Measurements from ENCODE around the gene PPP4R3A.
"Not testable (repeated sequence)": the region's sequence is repeated elsewhere in the genome, so short reads cannot be mapped to it uniquely, and the experiment has no call there.

PPP4R3A gene

GRCh38 chr14:91508105-91508504 lies 2.0 kb downstream of the PPP4R3A start:
- intact Hi-C loops (cut with DNase I) = loop anchor here (10.0 kb wide), 1 partner anchor 407 kb away; no protein-coding TSS in a partner anchor
- DNase-seq = no peak

DNA sequence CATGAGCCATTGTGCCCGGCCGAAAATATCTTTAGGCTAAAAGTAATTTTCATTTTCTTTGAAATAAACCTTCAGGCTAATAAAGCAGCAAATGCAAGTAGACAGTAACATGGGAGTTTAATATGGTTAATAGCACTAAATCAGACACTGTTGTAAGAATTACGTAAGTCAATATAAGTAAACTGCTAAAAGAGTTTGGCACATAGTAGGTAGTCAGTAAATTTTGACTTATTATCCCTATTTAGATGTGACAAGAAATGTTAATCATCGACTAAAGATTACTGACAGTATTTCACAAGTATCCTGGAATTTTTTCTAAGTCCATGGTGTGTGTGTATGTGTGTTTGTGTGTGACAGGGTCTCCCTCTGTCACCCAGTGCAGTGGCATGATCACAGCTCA lies 3.9 kb downstream of the PPP4R3A start:
- DNase-seq = no peak
- intact Hi-C loops (cut with DNase I) = loop anchor here (10.0 kb wide), 1 partner anchor 409 kb away; no protein-coding TSS in a partner anchor

DNA sequence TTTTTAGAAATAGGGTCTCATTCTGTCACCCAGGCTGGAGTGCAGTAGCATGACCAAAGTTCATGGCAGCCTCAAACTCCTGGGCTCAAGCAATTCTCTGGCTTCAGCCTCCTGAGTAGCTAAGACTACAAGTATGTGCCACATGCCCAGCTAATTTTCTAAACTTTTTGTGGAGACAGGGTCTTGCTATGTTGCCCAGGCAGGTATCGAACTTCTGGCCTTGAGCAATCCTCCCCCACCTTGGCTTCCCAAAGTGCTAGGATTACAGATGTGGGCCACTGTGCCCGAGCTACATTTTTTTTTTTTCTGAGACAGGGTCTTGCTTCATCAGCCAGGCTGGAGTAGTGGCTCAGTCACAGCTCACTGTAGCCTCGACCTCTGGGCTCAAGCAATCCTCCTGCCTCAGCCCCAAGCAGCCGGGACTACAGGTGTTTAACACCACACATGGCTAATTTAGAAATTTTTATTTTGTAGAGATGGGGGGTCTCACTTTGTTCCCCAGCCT lies 7.1 kb downstream of the PPP4R3A start:
- intact Hi-C loops (cut with DNase I) = loop anchor here (10.0 kb wide), 1 partner anchor 412 kb away; no protein-coding TSS in a partner anchor
- DNase-seq = no peak

- intact Hi-C loops (cut with DNase I) = loop anchor here (10.0 kb wide), 1 partner anchor 413 kb away; no protein-coding TSS in a partner anchor
- DNase-seq = no peak
Measured at GRCh38 chr14:91501951-91502930, 7.9 kb downstream of the PPP4R3A start.

DNA sequence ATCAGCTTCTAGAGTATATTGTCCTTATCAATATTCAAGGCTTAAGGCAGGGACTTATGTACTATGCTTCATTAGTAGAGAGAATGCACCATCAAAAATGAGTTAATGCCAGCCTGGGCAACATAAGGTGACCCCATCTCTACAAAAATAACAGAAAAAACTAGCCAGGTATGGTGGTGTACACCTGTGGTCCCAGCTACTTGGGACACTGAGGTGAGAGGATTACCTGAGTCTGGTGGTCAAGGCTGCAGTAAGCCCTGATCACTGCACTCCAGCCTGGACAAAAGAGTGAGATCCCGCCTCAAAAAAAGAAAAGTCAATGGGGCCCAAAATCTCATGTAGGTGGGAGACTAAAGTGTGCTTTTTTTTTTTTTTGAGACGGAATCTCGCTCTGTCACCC lies 8.8 kb downstream of the PPP4R3A start:
- DNase-seq = no peak
- intact Hi-C loops (cut with DNase I) = loop anchor here (10.0 kb wide), 1 partner anchor 413 kb away; no protein-coding TSS in a partner anchor

- intact Hi-C loops (cut with DNase I) = no loop called here
Measured at GRCh38 chr14:91496790-91497189, 13.3 kb downstream of the PPP4R3A start.

GRCh38 chr14:91494392-91495065 lies 15.6 kb downstream of the PPP4R3A start:
- intact Hi-C loops (cut with DNase I); DNase-seq: not testable (repeated sequence)

More at GRCh38 chr14:91496790-91497189, 13.3 kb downstream of the PPP4R3A start:
- DNase-seq = no peak

DNA sequence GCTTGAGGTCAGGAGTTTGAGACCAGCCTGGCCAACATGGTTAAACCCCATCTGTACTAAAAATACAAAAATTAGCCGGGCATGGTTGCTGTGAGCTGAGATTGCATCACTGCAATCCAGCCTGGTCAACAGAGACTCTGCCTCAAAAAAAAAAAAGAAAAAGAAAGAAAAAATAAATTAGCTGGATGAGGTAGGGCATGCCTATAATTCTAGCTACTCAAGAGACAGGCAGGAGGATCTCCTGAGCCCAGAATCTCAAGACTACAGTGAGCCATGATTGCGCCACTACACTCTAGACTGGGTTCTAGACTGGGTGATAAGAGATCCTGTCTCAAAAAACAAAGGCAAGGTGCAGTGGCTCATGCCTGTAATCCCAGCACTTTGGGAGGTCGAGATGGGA lies 16.9 kb downstream of the PPP4R3A start:
- intact Hi-C loops (cut with DNase I) = no loop called here
- DNase-seq = no peak

DNA sequence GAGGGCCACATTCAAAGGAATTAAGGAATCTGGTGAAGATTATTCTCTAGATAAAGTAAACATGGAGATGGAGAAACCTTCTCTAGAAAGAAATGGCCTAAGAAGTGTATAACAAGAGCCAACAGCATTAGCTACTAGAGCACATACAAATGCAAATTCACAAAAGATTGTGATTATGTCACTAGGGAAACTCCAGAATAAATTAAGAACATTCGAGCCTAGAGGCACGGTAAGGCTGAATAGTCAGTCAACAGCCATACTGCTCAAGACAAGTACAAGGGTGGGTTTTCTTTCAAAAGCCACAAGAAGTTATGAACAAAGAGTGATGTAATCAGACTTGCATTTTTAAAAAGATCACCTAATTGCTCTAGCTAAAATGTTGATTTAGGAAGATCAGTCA lies 25.4 kb downstream of the PPP4R3A start:
- intact Hi-C loops (cut with DNase I) = no loop called here

DNA sequence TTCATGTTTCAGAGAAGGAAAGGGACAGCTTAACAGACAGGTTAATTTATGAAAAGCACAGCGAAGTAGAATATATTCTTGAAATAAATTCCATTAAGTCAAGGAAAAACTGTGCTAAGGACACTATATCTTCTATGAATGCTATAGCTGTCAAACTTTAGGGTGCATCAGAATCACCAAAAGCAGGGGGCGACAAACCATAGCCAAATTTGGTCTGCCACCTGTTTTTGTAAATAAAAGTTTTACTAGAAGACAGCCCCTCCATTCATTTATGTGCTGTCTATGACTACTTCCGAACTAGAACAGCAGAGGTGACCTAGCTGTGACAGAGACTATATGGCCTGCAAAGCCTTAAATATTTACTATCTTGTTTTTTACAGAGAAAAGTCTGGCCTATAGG lies 25.9 kb downstream of the PPP4R3A start:
- DNase-seq = no peak
- intact Hi-C loops (cut with DNase I) = no loop called here

More for the DNA sequence above, 25.4 kb downstream of the PPP4R3A start:
- no peak for DNase-seq

- intact Hi-C loops (cut with DNase I) = no loop called here
Measured at GRCh38 chr14:91482263-91483013, 27.7 kb downstream of the PPP4R3A start.

GRCh38 chr14:91477388-91477787 lies 32.7 kb downstream of the PPP4R3A start:
- DNase-seq = no peak
- intact Hi-C loops (cut with DNase I) = no loop called here

More at GRCh38 chr14:91482263-91483013, 27.7 kb downstream of the PPP4R3A start:
- no peak for DNase-seq

- DNase-seq = no peak
- intact Hi-C loops (cut with DNase I) = no loop called here
Measured at GRCh38 chr14:91473046-91473445, 37.1 kb downstream of the PPP4R3A start.

DNA sequence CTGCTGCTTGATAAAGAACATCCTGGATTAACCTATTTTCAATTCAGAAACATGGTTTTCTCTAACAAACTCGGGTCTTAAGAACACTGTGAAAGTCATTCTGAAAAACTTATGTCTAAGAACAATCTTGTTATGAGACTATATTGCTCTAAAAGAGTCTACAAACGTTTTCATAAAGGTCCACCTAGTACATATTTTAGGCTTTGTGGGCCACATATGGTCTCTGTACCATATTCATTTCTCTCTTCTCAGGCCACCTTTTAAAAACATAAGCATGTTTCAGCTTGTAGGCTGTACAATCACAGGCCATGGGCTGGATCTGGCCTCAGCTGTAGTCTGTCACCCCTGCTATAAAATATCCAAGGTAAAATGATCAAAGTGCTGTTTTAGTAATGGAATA lies 39.9 kb downstream of the PPP4R3A start:
- DNase-seq = no peak
- intact Hi-C loops (cut with DNase I) = no loop called here

GRCh38 chr14:91466192-91466591 lies 43.9 kb downstream of the PPP4R3A start:
- no peak for DNase-seq
- intact Hi-C loops (cut with DNase I) = no loop called here

DNA sequence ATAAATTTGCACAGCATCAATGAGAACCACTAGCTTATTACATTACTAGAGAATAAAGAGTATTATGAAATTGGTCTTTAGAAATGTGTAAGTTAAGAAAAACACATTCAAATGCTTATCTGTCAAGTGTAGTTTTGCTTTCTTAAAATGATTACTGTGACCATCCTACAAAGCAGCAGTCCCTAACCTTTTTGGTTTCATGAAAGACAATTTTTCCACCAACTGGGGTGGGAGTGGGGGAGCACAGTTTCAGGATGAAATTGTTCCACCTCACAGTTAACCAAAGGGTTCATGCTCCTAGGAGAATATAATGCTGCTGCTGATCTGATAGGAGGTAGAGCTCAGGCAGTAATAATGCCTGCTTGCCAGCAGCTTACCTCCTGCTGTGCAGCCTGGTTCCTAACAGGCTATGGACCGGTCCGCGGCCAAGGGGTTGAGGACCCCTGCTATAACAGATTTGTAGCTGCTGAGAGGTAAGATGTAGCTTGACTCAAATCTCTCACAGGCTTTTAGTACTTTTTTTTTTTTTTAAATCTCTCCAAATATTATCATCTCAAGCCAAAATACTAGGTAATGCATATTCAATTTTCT lies 45.4 kb downstream of the PPP4R3A start:
- intact Hi-C loops (cut with DNase I) = no loop called here
- no peak for DNase-seq

- DNase-seq = no peak
- intact Hi-C loops (cut with DNase I) = no loop called here
Measured at GRCh38 chr14:91458612-91459011, 51.5 kb downstream of the PPP4R3A start.

GRCh38 chr14:91456283-91456682 lies 53.8 kb downstream of the PPP4R3A start:
- no peak for DNase-seq
- intact Hi-C loops (cut with DNase I) = no loop called here

DNA sequence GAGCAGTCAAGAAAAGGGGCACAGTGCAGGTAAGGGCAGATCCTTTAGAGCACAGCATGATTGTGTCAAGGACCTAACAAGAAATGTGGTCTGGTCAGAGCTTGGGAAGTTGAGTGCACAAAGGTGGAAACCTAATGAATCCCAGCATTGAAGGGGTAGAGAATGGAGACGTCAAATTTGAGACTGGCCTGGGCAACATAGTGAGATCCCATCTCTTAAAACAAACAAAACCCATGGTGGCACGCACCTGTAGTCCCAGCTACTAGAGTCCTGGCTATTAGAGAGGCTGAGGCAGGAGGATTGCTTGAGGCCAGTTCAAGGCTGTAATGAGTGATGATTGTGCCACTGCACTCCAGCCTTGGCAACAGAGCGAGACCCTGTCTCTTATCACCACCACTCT lies 55.5 kb downstream of the PPP4R3A start:
- intact Hi-C loops (cut with DNase I) = no loop called here
- no peak for DNase-seq

- intact Hi-C loops (cut with DNase I) = no loop called here
- DNase-seq = no peak
Measured at GRCh38 chr14:91454155-91454554, 56.0 kb downstream of the PPP4R3A start.
